D721Med (cell line): ENCODE measurements around the gene DOC2B.
"Not testable (repeated sequence)": the region's sequence is repeated elsewhere in the genome, so short reads cannot be mapped to it uniquely, and the experiment has no call there.

Experiments
- DNase-seq: peaks from one replicate; pipeline ENCODE4 v3.0.0; 2011; ENCODE audit warnings: low spot score; ENCODE audit not compliant: insufficient read length
- FAIRE-seq: peaks from 2 replicates; lab custom pipeline; 2011; peaks lifted over from hg19 to GRCh38; lab: Jason Lieb, UNC
- CTCF ChIP-seq: IDR thresholded peaks from 2 replicates; pipeline ENCODE4 v1.5.1; 2012; ENCODE audit warnings: mild to moderate bottlenecking, control low read depth; ENCODE audit not compliant: insufficient read depth; ENCODE audit errors: missing control alignments

DOC2B gene

DNA sequence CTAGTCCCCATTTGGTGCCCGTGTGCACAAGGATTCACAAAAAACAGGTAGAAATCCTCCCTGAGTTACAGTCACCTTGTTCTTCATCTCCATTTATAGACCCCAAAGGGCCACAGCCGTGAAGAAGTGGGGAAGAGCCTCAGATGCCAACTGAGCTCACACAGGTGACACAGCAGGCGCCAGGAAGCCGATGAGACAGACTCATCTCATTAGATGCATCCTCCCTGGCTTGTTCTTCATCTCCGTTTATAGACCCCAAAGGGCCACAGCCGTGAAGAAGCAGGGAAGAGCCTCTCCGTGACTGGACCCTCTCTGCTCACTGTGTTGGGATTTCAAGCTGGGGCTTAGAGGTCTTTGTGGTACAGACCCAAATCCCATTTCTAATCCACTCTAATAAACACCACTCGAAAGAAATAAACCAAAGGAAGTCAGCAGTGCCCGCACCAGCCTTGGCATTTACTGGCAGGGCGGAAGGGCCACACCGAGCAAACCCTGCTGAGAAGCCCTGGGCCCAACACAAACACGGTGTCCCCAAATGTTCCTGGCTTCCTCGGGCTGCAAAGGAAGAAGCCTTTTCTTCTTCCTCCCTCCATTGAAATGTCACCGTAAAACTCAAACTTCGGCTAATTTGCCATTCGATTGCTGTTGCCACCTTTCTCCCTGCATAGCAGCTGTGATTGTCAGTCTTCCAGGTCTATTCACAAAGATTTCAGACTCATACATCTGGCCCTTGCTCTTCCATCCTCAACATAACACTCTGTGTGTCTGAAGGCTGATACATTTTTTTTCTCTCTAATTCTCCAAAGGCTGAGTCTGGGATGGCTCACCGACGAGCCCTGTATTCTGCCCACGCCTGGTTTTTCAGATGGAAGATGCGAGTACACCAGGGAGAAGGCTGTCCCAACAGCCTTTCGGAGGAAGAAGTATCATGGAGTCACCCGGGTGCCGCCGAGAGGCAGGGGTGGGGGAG, 44.9 kb upstream of the DOC2B start:
- DNase-seq (no peak), FAIRE-seq (no peak)
- TF ChIP-seq CTCF, result no peak

DNA sequence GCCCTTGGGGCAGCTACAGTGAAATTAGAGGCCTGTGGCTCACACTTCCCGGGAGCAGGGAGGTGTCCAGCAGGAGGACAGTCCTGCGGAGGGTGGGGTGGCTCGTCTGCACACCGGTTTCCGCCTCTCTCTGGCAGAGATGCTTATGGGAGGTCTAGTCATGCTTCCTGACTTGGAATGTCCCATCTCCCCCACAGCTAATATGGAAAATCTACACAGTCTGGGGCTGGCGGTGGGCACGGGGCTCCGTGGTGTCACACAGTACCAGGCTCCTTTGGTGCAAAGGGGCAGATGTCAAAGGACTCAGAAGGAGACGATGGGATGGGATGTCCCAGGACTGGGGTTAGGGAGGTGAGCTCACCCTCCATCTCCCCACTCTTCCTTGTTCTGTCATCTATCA, 44.1 kb upstream of the DOC2B start:
- FAIRE-seq (no peak), DNase-seq (no peak)
- no peak for TF ChIP-seq CTCF

DNA sequence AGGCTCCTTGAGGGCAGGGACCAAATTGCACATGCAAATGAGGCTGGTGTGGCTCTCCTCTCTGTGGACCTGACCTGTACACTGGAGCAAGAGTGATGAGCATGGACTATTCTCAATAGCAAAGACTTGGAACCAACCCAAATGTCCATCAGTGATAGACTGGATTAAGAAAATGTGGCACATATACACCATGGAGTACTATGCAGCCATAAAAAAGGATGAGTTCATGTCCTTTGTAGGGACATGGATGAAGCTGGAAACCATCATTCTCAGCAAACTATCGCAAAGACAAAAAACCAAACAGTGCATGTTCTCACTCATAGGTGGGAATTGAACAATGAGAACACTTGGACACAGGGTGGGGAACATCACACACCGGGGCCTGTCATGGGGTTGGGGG, 43.1 kb upstream of the DOC2B start:
- not testable (repeated sequence) for FAIRE-seq, DNase-seq

DNA sequence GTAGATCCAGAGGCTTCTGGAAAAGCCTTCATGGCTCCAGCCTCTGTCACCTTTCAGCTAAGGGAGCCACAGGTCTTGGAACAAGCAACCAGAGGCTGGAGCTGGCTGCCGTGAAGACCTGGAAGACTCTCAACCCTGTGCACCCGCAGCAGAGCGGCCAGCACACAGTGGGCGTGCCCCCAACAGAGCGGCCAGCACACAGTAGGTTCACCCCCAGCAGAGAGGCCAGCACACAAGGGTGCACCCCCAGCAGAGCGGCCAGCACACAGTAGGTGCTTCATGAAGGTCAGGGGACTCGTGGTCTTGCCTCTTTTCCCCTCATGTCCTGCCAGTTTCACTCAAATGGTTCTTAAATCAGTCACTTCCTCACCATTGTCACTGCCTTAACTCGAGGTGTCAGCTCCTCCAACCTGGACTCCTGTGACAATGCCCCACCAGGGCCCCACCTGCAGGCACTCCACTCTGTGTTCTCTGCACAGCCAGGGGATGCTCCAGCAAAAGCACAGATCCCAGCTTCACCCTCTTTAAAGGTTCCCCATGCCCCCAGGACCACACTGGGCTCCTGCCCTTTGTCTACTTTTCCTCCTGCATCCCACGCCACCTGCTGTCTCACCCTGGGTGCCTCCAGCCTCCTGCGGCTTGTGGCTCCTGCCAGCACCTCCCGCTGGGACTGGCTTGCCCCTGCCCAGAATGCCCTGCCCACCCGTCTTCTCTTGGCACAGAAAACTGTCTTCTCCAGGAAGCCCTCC, 42.4 kb upstream of the DOC2B start:
- FAIRE-seq, result no peak
- TF ChIP-seq CTCF, result no peak
- no peak for DNase-seq

DNA sequence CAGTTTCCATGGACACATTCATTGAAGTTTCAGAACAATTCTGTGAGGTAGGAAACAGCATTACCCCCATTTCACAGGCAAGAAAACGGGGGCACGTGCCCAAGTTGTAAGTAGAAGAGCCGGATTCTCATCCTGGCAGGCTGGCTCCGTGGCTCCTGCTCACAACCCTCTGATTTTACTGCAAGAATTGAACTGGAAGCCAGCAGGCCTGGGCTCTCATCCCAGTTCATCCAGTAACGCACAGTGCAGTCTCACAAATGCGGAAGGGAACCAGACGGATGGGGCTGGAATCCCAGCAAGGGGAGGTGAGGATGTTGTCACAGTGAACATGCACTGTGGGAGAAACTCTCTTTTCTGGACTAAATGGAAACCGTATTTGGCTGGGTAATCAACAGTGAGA, 40.7 kb upstream of the DOC2B start:
- FAIRE-seq (no peak), DNase-seq (no peak)
- no peak for TF ChIP-seq CTCF

DNA sequence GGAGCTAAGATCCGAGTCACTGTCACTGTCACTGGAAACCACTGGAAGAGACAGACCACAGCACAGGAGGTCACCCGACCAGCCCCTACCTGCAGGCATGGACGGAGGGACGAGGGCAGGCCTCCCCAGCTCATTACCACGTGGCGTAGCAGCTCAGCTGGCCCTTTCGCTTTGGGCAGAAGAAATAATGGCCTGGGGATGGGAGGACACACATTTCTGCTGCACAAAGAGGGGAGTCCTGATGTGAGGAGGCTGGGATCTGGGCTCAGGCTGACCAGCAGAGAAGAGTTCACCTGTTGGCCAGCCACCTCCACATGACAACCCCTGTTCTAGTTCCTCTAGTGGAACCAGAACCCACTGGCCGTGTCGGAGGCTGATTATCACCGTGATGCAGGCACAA, 38.2 kb upstream of the DOC2B start:
- DNase-seq (no peak), FAIRE-seq (no peak)
- no peak for TF ChIP-seq CTCF

DNA sequence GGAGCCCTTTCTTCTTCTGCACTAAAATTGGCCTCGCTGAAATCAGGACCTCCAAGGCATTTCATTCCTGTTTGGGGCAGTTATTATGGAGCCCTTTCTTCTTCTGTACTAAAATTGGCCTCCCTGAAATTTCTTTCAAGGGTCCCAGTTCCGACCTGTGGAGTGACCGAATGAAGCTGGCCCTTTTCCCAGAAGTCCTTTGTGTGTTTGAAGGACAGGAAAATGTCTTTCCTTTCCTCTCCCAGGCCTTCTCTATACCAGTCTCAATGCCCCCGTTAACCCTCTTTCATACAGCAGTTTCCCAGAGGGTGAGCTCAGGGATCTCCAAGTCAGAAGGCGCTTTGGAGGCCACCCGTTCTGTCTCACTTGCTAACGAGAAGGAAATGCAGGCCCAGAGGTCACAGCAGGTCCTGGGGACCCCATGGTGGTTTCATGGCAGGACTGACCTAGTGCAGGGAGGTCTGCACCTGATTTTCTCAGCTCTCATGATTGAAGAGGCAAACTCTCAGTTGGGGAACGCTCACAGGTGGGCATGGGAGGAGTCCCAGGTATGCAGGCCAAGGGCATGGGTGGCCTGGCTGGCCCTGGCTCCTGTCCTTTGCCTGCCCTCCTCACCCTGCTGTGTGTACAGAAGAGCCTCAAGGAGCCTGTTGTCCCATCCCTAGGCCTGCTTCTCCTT, 37.1 kb upstream of the DOC2B start:
- FAIRE-seq (no peak), DNase-seq (no peak)
- no peak for TF ChIP-seq CTCF
